ENCODE data around the gene EXOSC1. TPM values are rescaled to one million over a fixed set of nuclear protein-coding genes. Genes with fewer than 3 reads are reported as not detected.
"Not testable (repeated sequence)": the region's sequence is repeated elsewhere in the genome, so short reads cannot be mapped to it uniquely, and the experiment has no call there.

The EXOSC1 gene
- polyA plus RNA-seq, 12 donors, result 24.0 to 31.5 (median 27.5) TPM; not detected in 1

DNA sequence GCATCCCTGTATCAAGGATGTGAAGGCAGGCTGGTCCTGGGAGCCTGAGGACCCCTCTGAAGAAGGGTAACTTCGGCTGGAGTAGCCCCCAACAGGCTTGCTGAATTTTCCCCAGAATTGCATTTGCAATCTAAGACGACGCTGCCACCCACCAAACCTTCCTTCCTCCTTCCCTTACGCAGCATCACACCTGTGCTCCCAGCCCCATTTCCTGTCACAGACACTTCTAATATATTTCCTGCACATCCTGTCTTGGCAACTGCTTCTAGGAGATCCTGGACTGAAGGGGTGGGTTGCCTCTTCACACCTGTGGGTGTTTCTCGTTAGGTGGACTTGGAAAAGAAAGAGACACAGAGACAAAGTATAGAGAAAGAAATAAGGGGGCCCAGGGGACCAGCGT lies 29.2 kb downstream of the EXOSC1 start:
- DNase-seq, result no peak

DNA sequence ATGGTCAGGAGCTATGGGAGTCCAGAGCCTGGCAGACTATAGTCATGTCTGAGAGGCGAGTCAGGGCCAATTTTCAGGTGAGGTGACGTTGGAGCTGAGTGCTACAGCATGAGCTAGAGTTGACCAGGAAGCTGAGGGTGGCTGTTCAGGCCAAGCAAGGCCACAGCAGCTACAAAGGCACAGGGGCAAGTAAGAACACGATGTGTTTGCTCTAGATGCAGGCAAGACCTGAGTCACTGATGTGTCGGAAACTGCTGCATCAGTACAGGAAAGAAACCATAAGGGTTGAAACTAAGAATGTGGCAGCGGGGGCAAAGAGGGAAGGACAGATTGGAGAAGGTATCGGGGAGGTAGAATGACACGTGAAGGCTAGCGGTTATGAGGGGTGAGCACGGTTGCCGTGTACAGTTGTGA lies 32.9 kb downstream of the EXOSC1 start:
- no peak for DNase-seq

DNA sequence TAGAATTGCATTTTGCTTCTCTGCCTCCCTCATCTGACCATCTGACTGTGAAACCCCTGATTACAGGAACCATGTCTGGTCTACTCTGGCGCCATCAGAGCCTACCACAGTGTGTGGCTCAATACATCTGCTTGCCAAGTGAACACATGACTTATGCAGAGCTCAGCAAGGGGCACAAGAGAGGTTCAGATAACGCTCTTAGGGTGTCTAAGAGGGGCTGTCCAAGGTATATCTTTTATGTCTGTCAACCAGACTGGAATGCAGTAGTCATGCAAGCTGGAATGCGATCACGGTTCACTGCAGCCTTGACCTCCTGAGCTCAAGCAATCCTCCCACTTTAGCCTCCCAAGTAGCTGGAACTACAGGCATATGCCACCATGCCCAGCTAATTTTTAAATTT lies 34.4 kb downstream of the EXOSC1 start:
- DNase-seq, result no peak

DNA sequence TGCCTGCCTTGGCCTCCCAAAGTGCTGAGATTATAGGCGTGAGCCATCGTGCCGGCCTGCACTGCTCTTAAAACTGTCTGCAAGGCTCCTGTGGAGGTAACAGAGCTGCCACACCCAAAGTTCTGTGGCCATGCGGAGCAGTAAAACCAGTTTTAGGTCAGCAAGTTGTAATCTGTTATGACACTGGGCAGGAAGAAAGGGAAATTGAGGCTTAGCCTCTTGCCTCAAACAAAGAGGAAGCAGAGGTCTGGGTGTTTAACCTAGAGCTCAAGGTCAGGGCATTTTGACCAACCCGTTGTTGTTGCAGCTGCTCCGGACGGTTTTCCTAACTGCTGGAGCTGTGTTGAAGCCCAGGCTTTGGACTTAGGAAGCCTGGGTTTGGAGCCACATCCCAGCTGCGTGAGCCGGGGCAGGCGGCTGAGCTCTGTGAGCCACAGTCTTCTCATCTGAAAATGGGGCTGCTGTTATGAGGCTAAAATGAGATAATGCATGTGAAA lies 37.3 kb downstream of the EXOSC1 start:
- DNase-seq, result no peak

DNA sequence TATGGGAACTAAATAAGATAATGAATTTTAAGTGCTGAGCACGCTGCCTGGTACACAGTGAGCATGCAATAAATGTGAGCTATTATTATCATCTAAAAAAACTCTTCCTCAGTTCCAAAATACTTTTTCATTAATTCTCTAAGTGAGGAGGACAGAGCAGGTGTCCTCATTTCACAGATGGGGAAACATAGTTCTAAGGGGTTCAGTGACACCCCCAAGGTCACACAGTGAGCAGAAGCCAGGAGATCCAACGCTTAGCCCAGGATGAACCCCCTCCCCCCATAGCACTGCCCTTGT lies 37.9 kb downstream of the EXOSC1 start:
- DNase-seq, result no peak

DNA sequence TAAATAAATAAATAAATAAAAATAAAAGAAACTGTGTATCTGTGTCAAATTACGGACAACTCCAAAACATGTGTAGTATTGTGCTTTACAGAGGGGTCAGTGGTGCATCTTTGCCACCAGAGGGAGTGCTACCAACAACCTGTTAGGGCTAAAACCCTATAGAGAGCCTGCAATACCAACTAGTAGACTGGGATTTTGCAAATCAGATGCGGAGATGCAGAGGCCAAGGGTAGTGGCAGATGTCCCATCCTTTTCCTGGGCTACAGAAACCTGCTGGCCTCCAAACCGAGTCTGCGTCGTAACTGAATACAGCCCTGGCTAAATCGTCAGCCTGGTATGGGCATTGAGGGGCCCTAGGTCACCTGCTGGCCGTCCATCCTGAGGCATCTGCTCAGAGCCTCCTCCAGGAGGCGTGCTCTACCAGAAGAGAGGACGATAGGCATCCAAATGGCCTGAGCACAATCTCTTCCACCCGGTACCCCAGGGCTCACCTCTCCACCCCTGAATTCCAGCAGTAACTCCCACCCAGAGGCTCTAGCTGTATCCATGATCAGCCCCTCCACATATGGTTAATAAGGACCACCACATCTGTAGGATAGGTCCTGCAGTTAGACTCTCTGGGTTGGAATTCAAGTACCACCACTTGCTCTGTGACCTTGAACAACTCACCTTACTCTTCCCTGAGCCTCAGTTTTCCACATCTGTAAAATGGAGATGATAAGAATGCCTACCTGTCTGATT lies 38.4 kb downstream of the EXOSC1 start:
- DNase-seq, result peak; percentile 71

DNA sequence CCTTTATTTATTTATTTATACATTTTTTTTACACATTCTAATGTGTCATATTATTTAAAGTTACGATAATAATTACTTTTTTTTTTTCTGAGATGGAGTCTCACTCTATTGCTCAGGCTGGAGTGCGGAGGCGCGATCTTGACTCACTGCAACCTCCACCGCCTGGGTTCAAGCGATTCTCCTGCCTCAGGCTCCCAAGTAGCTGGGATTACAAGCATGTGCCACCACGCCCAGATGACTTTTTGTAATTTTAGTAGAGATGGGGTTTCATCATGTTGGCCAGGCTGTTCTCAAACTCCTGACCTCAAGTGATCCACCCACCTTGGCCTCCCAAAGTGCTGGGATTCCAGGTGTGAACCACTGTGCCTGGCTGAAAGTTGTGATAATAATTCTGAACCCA lies 39.3 kb downstream of the EXOSC1 start:
- not testable (repeated sequence) for DNase-seq

DNA sequence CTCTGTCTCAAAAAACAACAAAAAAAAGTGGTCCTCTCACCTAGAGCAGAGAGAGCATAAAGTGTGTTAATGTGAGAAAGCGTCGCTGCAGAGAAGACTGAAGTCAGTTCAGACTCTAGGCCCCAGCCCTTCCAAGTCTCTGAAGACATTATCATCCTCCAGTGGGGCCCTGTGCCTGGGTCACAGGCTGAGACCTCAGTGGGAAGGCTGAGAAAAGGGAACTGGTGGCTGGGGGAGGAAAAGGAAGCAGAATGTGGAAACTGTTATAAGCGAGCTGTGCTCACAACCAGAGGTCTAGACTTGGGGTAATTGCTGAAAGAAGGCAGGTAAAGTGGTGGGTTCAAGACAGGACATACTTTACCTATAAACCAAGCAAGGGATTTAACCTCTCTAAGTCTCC lies 39.7 kb downstream of the EXOSC1 start:
- no peak for DNase-seq

DNA sequence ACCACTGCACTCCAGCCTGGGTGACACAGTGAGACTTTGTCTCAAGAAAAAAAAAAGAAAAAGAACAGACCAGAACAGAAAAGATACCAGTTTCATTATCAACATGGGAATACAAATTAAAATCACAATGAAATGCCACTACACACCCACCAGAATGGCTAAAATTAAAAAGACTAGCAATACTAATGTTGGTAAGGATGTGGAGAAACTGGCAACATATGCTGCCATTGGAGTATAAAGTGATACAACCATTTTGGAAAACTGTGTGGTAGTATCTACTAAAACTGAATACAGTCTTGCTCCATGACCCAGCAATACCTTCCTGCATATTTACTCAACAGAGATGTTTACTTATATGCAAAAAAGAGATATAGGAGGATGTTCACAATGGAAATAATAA lies 41.8 kb downstream of the EXOSC1 start:
- DNase-seq, result no peak

DNA sequence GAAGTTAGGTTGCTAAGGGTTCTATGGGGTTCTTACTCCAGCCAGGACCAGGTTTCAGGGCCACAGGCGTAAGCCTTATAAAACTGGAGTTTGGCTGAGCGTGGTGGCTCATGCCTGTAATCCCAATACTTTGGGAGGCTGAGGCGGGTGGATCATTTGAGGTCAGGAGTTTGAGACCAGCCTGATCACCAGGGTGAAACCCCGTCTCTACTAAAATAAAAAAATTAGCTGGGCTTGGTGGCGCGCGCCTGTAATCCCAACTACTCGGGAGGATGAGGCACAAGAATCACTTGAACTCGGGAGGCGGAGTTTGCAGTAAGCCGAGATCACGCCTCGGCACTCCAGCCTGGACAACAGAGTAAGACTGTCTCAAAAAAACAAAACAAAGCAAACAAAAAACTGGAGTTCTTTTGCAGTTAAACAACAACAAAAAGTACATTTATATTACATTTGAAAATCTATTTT lies 44.3 kb downstream of the EXOSC1 start:
- no peak for DNase-seq

DNA sequence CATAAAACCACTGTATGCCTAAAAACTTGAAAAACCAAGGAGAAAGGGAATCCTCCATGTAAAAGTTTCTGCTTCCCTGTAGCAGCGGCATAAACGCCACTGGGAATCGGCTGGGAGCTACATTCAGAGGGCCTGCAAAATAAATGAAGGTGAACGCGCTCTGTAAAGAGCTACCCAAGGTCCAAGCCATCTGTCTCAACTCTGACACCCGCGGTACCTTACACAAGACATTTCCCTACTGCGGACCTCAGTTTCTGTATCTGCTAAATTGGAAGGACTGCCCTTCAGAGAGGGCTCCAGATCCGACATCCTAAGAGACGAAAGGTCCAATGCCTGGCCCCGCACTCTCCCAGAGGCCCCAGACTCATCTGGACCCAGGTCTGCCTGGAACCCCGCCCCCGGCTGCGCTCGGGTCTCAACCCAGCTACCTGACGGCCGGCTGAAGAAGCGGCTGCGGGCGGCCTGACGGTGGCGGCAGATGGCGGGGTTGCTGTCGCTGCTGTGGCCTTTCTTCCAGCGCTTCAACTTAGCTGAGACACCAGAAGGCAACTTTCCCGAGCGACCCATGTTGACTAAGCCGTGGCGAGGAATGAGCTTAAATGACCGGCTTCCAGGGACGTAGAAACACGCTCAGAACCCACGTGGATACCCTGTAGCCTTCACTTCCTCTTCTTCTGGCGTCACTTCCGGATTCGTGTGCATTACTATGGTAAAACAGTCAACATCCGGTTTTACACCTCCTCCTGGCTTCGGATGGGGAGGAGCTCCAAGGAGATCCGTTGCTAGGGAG lies 44.9 kb downstream of the EXOSC1 start, which contains the start of gene RRP12:
Gene RRP12 (minus strand): TSS at position 676 of the 790 bp plus-strand sequence. CDS start 109 bp downstream, at position 567.
- DNase-seq, result peak; percentile 96

DNA sequence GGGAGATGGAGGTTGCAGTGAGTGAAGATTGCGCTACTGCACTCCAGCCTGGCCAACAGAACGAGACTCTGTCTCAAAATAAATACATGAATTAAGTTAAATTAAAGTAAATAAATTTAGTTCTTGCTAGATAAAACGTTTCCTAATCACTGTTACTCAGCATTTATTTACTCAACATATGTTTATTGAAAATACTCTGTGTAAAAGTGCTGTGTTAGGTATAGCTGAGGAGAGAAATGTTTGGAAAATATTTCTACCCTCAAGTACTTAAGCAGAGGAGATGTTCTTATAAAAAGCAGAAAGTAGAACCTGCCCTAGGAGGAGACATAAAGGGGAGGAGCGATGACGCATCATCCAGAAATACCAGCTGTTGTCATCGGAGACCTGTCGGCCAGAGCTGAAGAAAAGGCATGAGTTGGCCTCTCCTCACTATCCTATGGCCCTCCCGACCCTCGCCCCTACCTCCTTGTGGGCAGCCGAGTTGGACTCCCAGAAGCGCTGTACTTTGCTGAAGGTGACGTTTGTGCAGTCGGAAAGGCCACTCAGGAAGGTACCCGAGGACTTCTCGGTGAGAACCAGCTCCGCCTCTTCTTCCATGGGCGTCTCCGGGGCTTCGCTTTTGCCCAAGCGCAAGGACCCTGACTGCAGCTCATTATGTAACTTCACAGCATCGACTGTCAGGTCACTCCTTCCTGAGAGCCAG lies 45.8 kb downstream of the EXOSC1 start:
- no peak for DNase-seq

DNA sequence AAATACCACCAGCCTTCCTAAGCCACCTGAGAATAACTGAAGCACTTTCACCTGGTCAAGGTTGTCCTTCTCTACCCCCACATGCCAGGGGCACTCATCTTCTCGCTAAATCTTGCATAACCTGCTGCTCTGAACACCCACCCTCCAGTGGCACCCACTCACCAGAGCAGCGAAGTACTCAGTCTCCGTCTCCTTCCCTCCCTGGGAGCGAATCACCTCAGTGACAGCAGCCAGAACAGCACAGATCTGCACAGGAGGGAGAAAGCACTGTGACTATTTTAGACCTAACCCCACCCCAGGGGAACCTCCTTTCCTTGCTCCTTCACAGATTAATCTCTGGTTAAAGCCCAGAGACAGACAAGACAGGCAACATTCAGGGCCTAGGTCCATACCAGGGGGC lies 49.8 kb downstream of the EXOSC1 start:
- DNase-seq, result no peak

DNA sequence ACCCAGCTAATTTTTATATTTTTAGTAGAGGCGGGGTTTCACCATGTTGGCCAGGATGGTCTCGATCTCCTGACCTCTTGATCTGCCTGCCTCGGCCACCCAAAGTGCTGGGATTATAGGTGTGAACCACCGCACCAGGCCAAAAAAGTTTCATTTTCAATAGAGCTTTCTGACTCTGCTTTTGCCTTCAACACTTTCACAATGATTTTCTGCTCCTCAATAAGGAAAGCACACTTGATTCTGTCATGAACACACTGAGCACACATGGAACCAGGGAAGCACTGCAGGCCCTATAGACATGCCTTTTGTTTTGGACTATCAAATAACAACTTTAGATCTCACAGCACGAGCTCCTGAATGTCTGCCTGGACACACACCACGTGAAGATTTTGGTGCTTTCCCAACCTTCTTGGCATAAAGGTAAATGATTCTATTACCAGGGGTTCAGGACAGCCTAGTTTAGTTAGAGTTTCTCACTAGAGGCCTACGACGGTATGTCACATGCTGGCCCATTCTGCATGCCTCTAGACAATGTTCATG lies 52.7 kb downstream of the EXOSC1 start:
- DNase-seq, result no peak

DNA sequence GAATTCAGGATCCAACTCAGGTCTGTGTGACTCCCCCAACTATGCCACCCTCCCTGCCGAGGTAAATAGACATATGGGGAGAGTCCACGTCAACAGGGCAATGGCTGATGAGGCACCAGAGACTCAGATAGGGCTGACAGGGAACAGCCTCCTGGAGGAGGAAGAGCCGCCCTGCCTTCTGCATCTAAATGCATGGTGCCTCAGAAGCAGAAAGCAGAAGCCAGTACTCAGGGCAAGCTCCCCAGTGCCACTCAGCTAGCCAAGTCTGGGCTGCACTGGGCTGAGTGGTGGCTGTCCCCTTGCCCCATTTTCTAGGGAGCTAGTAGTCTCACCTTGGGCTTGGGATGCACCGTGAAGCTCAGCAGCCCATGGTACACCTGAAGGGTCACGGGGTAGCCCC lies 55.7 kb downstream of the EXOSC1 start:
- DNase-seq, result no peak

DNA sequence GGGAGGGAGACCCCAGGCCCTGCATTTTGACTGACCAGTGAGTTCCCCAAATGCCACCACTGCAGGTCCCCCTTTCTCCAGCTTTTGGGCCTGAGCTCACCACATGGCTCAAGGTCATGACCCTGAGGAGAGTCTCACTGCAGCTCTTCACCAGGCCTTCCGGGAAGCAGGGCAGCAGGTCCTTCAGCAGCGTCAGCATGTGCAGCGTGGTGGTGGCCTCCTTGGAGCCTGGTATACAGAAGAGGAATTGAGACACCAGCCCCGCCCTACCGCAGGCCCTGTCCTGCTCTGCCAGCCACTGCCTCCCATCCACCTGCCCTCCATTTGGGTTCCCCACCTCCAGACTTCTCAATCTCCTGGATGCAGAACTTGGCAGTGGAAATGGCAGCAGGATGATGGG lies 57.7 kb downstream of the EXOSC1 start:
- DNase-seq, result no peak

Other genes starting within 250 kb of the EXOSC1 start
- gene ARHGAP19, start 153.4 kb downstream of the EXOSC1 start, polyA plus RNA-seq (ENCODE audit: insufficient read length in 12 of 12), result 10 to 100 TPM in 10 of 12 donors, 1 to 10 TPM in 1, not detected in 1; 8.3 to 29.0 (median 14.2) TPM
- 1 to 10 TPM in 9 of 12 donors, under 1 TPM in 1, not detected in 2; 0.81 to 2.6 (median 1.6) TPM for gene FRAT1, start 126.7 kb downstream of the EXOSC1 start, polyA plus RNA-seq (ENCODE audit: insufficient read length in 12 of 12)
- 1 to 10 TPM in 10 of 12 donors, not detected in 2; 3.4 to 7.2 (median 4.2) TPM for gene FRAT2, start 111.3 kb downstream of the EXOSC1 start, polyA plus RNA-seq (ENCODE audit: insufficient read length in 12 of 12)
- gene RRP12, start 44.7 kb downstream of the EXOSC1 start, polyA plus RNA-seq (ENCODE audit: insufficient read length in 12 of 12), result 10 to 100 TPM in 11 of 12 donors, not detected in 1; 11.5 to 28.0 (median 18.4) TPM
- 100 to 1,000 TPM in 5 of 12 donors, 10 to 100 TPM in 6, not detected in 1; 81.0 to 148 (median 93.8) TPM for gene PGAM1, start 19.8 kb downstream of the EXOSC1 start, polyA plus RNA-seq (ENCODE audit: insufficient read length in 12 of 12)
- gene ZDHHC16, start 169 bp upstream of the EXOSC1 start, polyA plus RNA-seq (ENCODE audit: insufficient read length in 12 of 12), result 10 to 100 TPM in 11 of 12 donors, not detected in 1; 23.8 to 39.9 (median 30.6) TPM
- gene MMS19, start 52.4 kb upstream of the EXOSC1 start, polyA plus RNA-seq (ENCODE audit: insufficient read length in 12 of 12), result 10 to 100 TPM in 11 of 12 donors, not detected in 1; 41.0 to 81.2 (median 62.2) TPM
- 10 to 100 TPM in 8 of 12 donors, 1 to 10 TPM in 3, not detected in 1; 9.5 to 21.4 (median 12.1) TPM for gene UBTD1, start 52.9 kb upstream of the EXOSC1 start, polyA plus RNA-seq (ENCODE audit: insufficient read length in 12 of 12)
- 10 to 100 TPM in 7 of 12 donors, 1 to 10 TPM in 4, not detected in 1; 3.8 to 43.4 (median 19.2) TPM for gene ANKRD2, start 126.8 kb upstream of the EXOSC1 start, polyA plus RNA-seq (ENCODE audit: insufficient read length in 12 of 12)
- 1 to 10 TPM in 5 of 12 donors, under 1 TPM in 5, not detected in 2; 0.45 to 1.7 (median 0.96) TPM for gene HOGA1, start 138.4 kb upstream of the EXOSC1 start, polyA plus RNA-seq (ENCODE audit: insufficient read length in 12 of 12)
- gene C10orf62, start 143.7 kb upstream of the EXOSC1 start, polyA plus RNA-seq (ENCODE audit: insufficient read length in 12 of 12), result under 1 TPM in 3 of 12 donors, not detected in 9; 0.18 to 0.20 (median 0.18) TPM
- gene MORN4, start 187.5 kb upstream of the EXOSC1 start, polyA plus RNA-seq (ENCODE audit: insufficient read length in 12 of 12), result 1 to 10 TPM in 11 of 12 donors, not detected in 1; 3.8 to 7.6 (median 5.6) TPM
- 10 to 100 TPM in 4 of 12 donors, 1 to 10 TPM in 7, not detected in 1; 7.8 to 11.6 (median 9.7) TPM for gene PI4K2A, start 194.7 kb upstream of the EXOSC1 start, polyA plus RNA-seq (ENCODE audit: insufficient read length in 12 of 12)
- 10 to 100 TPM in 1 of 12 donors, 1 to 10 TPM in 10, not detected in 1; 2.9 to 12.8 (median 4.0) TPM for gene AVPI1, start 241.2 kb upstream of the EXOSC1 start, polyA plus RNA-seq (ENCODE audit: insufficient read length in 12 of 12)

Measured in muscle of arm (tissue), 12 donors.